GM12875 (cell line): ENCODE results near the gene GPC5.
"Not testable (repeated sequence)": the region's sequence is repeated elsewhere in the genome, so short reads cannot be mapped to it uniquely, and the experiment has no call there.

ENCODE experiments used
- H3K4me3 ChIP-seq: one replicate; pipeline ENCODE4 v1.5.1; 2011; ENCODE audit warnings: low read depth, low read length, control low read depth
- TF ChIP-seq, protein P1 (sequence below): IDR thresholded peaks from 2 replicates; pipeline ENCODE4 v1.5.1; 2011; ENCODE audit warnings: low read depth, mild to moderate bottlenecking, control low read depth, inconsistent platforms, low read length, moderate library complexity, borderline replicate concordance; ENCODE audit not compliant: insufficient read depth

GPC5 gene

DNA sequence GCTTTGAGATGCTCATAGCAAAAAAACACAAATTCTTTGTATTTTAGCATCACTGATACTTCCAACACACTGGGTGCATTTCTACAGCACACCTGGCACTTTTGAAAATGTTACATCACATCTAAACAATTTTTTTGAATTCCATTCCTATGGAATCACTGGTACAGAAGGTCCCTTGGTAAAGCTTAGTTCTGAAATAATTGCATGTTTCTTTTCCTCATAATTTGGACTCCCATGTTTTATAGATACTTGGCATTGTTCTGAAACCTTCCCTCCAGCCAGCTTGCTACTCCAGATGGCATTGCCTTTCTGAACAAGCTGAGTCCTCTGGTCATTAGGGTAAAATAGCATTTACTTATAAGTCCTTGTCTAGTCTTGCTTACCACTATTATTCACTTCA is 1346.8 kb downstream of the GPC5 start:
- TF ChIP-seq, protein P1, sequence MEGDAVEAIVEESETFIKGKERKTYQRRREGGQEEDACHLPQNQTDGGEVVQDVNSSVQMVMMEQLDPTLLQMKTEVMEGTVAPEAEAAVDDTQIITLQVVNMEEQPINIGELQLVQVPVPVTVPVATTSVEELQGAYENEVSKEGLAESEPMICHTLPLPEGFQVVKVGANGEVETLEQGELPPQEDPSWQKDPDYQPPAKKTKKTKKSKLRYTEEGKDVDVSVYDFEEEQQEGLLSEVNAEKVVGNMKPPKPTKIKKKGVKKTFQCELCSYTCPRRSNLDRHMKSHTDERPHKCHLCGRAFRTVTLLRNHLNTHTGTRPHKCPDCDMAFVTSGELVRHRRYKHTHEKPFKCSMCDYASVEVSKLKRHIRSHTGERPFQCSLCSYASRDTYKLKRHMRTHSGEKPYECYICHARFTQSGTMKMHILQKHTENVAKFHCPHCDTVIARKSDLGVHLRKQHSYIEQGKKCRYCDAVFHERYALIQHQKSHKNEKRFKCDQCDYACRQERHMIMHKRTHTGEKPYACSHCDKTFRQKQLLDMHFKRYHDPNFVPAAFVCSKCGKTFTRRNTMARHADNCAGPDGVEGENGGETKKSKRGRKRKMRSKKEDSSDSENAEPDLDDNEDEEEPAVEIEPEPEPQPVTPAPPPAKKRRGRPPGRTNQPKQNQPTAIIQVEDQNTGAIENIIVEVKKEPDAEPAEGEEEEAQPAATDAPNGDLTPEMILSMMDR, result no peak
- H3K4me3 ChIP-seq, result no peak overlapping the region

DNA sequence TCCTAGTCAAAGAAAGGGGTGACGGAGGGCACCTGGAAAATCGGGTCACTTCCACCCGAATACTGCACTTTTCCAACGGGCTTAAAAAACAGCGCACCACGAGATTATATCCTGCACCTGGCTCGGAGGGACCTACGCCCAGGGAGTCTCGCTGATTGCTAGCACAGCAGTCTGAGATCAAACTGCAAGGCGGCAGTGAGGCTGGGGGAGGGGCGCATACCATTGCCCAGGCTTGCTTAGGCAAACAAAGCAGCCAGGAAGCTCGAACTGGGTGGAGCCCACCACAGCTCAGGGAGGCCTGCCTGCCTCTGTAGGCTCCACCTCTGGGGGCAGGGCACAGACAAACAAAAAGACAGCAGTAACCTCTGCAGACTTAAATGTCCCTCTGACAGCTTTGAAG is 1354.3 kb downstream of the GPC5 start:
- not testable (repeated sequence) for H3K4me3 ChIP-seq

DNA sequence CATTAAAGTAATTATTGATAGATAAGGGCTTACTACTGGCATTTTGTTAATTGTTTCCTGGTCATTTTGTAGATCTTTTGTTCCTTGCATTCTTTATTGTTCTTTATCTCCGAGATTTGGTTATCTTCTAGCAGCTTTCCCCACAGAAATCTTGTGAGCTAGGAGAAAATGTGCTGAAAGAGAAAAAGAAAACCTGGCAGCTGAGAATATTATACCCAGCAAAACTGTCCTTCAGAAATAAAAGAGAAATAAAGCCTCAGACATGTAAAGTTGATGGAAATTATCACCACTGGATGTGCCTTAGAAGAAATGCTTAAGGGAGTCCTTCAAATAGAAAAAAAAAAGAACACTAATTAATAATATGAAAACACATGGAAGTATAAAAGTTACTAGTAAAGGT is 1363.3 kb downstream of the GPC5 start:
- H3K4me3 ChIP-seq, result no peak overlapping the region
- TF ChIP-seq, protein P1, result no peak

DNA sequence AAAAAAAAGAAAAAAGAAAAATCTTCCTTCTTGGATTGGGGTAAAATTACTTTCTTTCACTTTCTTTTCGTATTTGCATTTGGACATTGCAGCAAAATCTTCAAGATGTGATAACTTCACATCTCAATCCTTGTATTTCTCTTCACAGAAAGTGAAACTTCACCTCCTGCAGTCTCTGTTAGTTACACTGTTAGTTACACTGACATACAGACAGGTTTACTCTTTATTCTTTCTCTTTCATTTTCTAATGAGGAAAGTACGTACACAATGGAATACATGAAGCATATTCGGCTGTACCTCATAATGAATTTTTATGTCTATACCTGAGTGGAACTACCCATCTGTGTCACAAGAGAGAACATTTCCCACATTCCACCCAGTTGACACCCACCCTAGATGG is 1369.0 kb downstream of the GPC5 start:
- TF ChIP-seq, protein P1, result no peak

DNA sequence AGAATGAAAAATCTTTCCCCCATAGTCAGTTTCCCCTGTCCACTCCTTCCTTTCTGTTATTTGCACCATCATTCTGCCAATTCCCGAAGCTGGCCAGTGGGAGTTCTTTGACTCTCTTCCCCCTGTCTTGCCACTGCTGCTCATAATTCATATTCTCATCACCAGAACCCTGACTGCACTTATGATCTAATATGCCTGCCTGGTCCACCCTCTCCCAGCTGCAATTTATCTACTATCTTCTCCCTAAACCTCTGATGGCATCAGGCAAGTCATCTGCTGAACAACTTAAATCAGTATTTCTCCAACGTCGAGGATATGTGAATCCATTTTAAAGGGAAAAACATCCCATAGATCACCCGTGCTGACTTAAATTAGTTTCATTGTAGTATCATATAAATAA is 1370.2 kb downstream of the GPC5 start:
- TF ChIP-seq, protein P1, result no peak
- no peak overlapping the region for H3K4me3 ChIP-seq

More for the DNA sequence above, 1369.0 kb downstream of the GPC5 start:
- H3K4me3 ChIP-seq, result no peak overlapping the region

DNA sequence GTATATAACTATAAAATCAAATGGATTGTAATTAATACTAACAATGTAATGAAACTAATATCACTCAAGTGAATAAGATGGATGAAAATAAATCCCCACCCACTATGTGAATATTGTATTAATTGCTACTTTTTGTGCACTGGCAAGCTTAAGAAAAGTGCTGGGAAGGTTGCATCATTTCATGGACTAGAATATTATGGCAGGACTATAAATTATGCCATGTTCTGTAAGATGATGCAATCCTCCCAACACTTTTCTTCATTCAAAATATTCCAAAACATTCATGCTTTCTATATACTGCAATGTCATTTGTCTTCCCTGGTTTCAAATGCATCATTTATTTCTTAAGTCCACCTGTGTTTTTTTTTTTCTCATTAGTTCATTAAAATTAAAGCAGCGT is 1370.6 kb downstream of the GPC5 start:
- TF ChIP-seq, protein P1, result no peak
- H3K4me3 ChIP-seq, result no peak overlapping the region

DNA sequence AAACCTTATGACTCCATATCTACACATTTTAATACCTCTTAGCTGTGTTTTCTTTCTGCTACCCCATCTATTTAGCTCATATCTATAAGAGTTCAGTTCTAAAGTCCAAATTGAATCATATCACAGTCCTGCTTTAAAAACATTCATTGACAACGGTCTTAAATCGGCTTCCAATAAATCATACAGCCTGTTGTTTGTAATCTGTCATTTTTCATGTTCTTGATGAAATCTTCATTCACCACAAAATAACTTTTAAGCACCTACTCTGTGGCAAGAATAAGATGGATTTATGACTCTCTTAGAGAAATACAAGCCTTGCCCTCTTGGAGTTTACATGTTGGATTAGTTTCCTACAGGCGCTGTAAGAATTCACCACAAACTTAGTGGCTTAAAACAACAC is 1377.2 kb downstream of the GPC5 start:
- TF ChIP-seq, protein P1, result no peak
- H3K4me3 ChIP-seq, result no peak overlapping the region
